ENCODE results near the gene TFPI2.

The TFPI2 gene

GRCh38 chr7:93860261-93860660 is 30.3 kb downstream of the TFPI2 start:
- Histone ChIP-seq H3K36me3 (no peaks in the 10 kb centered on the region), H3K4me1 (0 out of 2 replicates have a peak, but pooled peaks cover 4% of the 10 kb centered on the region), H3K27ac (no peak overlapping the region), H3K9ac (no peak overlapping the region), H3K27me3 (no peaks in the 10 kb centered on the region), H3K9me3 (no peaks in the 10 kb centered on the region), H3K4me2 (no peak overlapping the region), H4K20me1 (no peaks in the 10 kb centered on the region), H3K4me3 (no peak overlapping the region)
- no peak for TF ChIP-seq Cebpa-rat (IDR thresholded peaks at IDR 0.05)

- H3K9ac ChIP-seq, result no peak overlapping the region
- no peak for TF ChIP-seq Cebpa-rat (IDR thresholded peaks at IDR 0.05)
- no peaks in the 10 kb centered on the region for H3K27me3 ChIP-seq
- H3K4me3 ChIP-seq, result no peak overlapping the region
- no peak overlapping the region for H3K27ac ChIP-seq
- no peaks in the 10 kb centered on the region for H3K9me3 ChIP-seq
- no peak overlapping the region for H3K4me2 ChIP-seq
- H3K36me3 ChIP-seq, result no peaks in the 10 kb centered on the region
- H3K4me1 ChIP-seq, result 0 out of 2 replicates have a peak, but pooled peaks cover 4% of the 10 kb centered on the region
- no peaks in the 10 kb centered on the region for H4K20me1 ChIP-seq
Observed at GRCh38 chr7:93858857-93859256, 31.7 kb downstream of the TFPI2 start.

GRCh38 chr7:93856323-93856722 is 34.2 kb downstream of the TFPI2 start:
- Histone ChIP-seq H4K20me1 (no peaks in the 10 kb centered on the region), H3K4me3 (no peak overlapping the region), H3K9me3 (no peaks in the 10 kb centered on the region), H3K27ac (no peak overlapping the region), H3K9ac (no peak overlapping the region), H3K4me1 (0 out of 2 replicates have a peak, but pooled peaks cover 4% of the 10 kb centered on the region), H3K27me3 (no peaks in the 10 kb centered on the region), H3K36me3 (no peaks in the 10 kb centered on the region), H3K4me2 (no peak overlapping the region)
- TF ChIP-seq Cebpa-rat (IDR thresholded peaks at IDR 0.05), result no peak

- TF ChIP-seq Cebpa-rat (IDR thresholded peaks at IDR 0.05), result no peak
- H3K27me3 ChIP-seq, result no peaks in the 10 kb centered on the region
- no peak overlapping the region for H3K4me2 ChIP-seq
- H3K36me3 ChIP-seq, result no peaks in the 10 kb centered on the region
- no peaks in the 10 kb centered on the region for H3K9me3 ChIP-seq
- 0 out of 2 replicates have a peak, but pooled peaks cover 4% of the 10 kb centered on the region for H3K4me1 ChIP-seq
- H3K9ac ChIP-seq, result no peak overlapping the region
- H4K20me1 ChIP-seq, result no peaks in the 10 kb centered on the region
- no peak overlapping the region for H3K4me3 ChIP-seq
- no peak overlapping the region for H3K27ac ChIP-seq
Observed at GRCh38 chr7:93855797-93856196, 34.8 kb downstream of the TFPI2 start.

- Histone ChIP-seq H3K4me1 (0 out of 2 replicates have a peak, but pooled peaks cover 4% of the 10 kb centered on the region), H3K27ac (no peak overlapping the region), H3K9ac (no peak overlapping the region), H3K36me3 (no peaks in the 10 kb centered on the region), H3K9me3 (no peaks in the 10 kb centered on the region), H3K4me3 (no peak overlapping the region), H3K27me3 (no peaks in the 10 kb centered on the region), H3K4me2 (no peak overlapping the region), H4K20me1 (no peaks in the 10 kb centered on the region)
- TF ChIP-seq Cebpa-rat (IDR thresholded peaks at IDR 0.05), result no peak
Observed at GRCh38 chr7:93854480-93854879, 36.1 kb downstream of the TFPI2 start.

- Histone ChIP-seq H3K4me2 (no peak overlapping the region), H4K20me1 (no peaks in the 10 kb centered on the region), H3K9me3 (no peaks in the 10 kb centered on the region), H3K9ac (no peak overlapping the region), H3K27ac (no peak overlapping the region), H3K4me1 (0 out of 2 replicates have a peak, but pooled peaks cover 4% of the 10 kb centered on the region), H3K36me3 (no peaks in the 10 kb centered on the region), H3K27me3 (no peaks in the 10 kb centered on the region), H3K4me3 (no peak overlapping the region)
- TF ChIP-seq Cebpa-rat (IDR thresholded peaks at IDR 0.05), result no peak
Observed at GRCh38 chr7:93851536-93851935, 39.0 kb downstream of the TFPI2 start.

- H3K4me3 ChIP-seq, result no peak overlapping the region
- H3K9ac ChIP-seq, result no peak overlapping the region
Observed at GRCh38 chr7:93843260-93843659, 47.3 kb downstream of the TFPI2 start.

GRCh38 chr7:93838966-93839365 is 51.6 kb downstream of the TFPI2 start:
- no peaks in the 10 kb centered on the region for H4K20me1 ChIP-seq
- no peak overlapping the region for H3K4me3 ChIP-seq
- no peak overlapping the region for H3K9ac ChIP-seq
- H3K9me3 ChIP-seq, result no peaks in the 10 kb centered on the region
- no peaks in the 10 kb centered on the region for H3K36me3 ChIP-seq
- H3K27ac ChIP-seq, result no peak overlapping the region
- no peak for TF ChIP-seq Cebpa-rat (IDR thresholded peaks at IDR 0.05)
- H3K4me1 ChIP-seq, result no peaks in the 10 kb centered on the region
- no peaks in the 10 kb centered on the region for H3K27me3 ChIP-seq
- H3K4me2 ChIP-seq, result no peak overlapping the region

More at GRCh38 chr7:93843260-93843659, 47.3 kb downstream of the TFPI2 start:
- TF ChIP-seq Cebpa-rat (IDR thresholded peaks at IDR 0.05), result no peak
- H3K27me3 ChIP-seq, result no peaks in the 10 kb centered on the region
- H3K4me1 ChIP-seq, result no peaks in the 10 kb centered on the region
- H3K27ac ChIP-seq, result no peak overlapping the region
- H3K9me3 ChIP-seq, result no peaks in the 10 kb centered on the region
- H3K4me2 ChIP-seq, result no peak overlapping the region
- no peaks in the 10 kb centered on the region for H3K36me3 ChIP-seq
- no peaks in the 10 kb centered on the region for H4K20me1 ChIP-seq

GRCh38 chr7:93837245-93837644 is 53.3 kb downstream of the TFPI2 start:
- Histone ChIP-seq H4K20me1 (no peaks in the 10 kb centered on the region), H3K9me3 (no peaks in the 10 kb centered on the region), H3K9ac (no peak overlapping the region), H3K4me1 (no peaks in the 10 kb centered on the region), H3K27ac (no peak overlapping the region), H3K36me3 (no peaks in the 10 kb centered on the region), H3K4me2 (no peak overlapping the region), H3K4me3 (no peak overlapping the region), H3K27me3 (no peaks in the 10 kb centered on the region)
- TF ChIP-seq Cebpa-rat (IDR thresholded peaks at IDR 0.05), result no peak

- H4K20me1 ChIP-seq, result no peaks in the 10 kb centered on the region
- no peak overlapping the region for H3K27ac ChIP-seq
Observed at GRCh38 chr7:93836116-93836515, 54.4 kb downstream of the TFPI2 start.

GRCh38 chr7:93835702-93836101 is 54.9 kb downstream of the TFPI2 start:
- Histone ChIP-seq H4K20me1 (no peaks in the 10 kb centered on the region), H3K9me3 (no peaks in the 10 kb centered on the region), H3K4me1 (no peaks in the 10 kb centered on the region), H3K4me3 (no peak overlapping the region), H3K36me3 (no peaks in the 10 kb centered on the region), H3K4me2 (no peak overlapping the region), H3K27ac (no peak overlapping the region), H3K9ac (no peak overlapping the region), H3K27me3 (no peaks in the 10 kb centered on the region)
- TF ChIP-seq Cebpa-rat (IDR thresholded peaks at IDR 0.05), result no peak

More at GRCh38 chr7:93836116-93836515, 54.4 kb downstream of the TFPI2 start:
- Histone ChIP-seq H3K36me3 (no peaks in the 10 kb centered on the region), H3K9me3 (no peaks in the 10 kb centered on the region), H3K4me3 (no peak overlapping the region), H3K4me2 (no peak overlapping the region), H3K4me1 (no peaks in the 10 kb centered on the region), H3K9ac (no peak overlapping the region), H3K27me3 (no peaks in the 10 kb centered on the region)
- TF ChIP-seq Cebpa-rat (IDR thresholded peaks at IDR 0.05), result no peak

Data from BLaER1 (cell line).